ENCODE data around the gene CFAP107. TPM values are rescaled to one million over a fixed set of nuclear protein-coding genes. Genes with fewer than 3 reads are reported as not detected.

CFAP107 gene
- total and polyA plus RNA-seq, 2 experiments from 2014 or later = 0.07 TPM; not detected in 1

- no peak for TF ChIP-seq ZNF462 (CRISPR knock-in tag; IDR thresholded peaks at IDR 0.05)
These were observed 32.1 kb downstream of the CFAP107 start (continued) for GRCh38 chr1:12778061-12778460.

- Histone ChIP-seq H3K4me2 (no peak overlapping the region), H3K27ac (ENCODE audit: low read depth) (no peak overlapping the region), H3K4me3 (no peak overlapping the region), H4K20me1 (replicated peaks; ENCODE audit: insufficient read depth) (no peaks in the 10 kb centered on the region), H3F3A (replicated peaks; ENCODE audit: low read depth) (no peaks in the 10 kb centered on the region), H3K79me2 (replicated peaks; ENCODE audit: insufficient read depth) (no peaks in the 10 kb centered on the region), H3K27me3 (ENCODE audit: insufficient read depth) (no peaks in the 10 kb centered on the region), H3K36me3 (ENCODE audit: insufficient read depth) (no peaks in the 10 kb centered on the region), H3K9me2 (ENCODE audit: insufficient read depth) (no peaks in the 10 kb centered on the region), H2AFZ (no peak overlapping the region), H3K4me1 (ENCODE audit: insufficient read depth) (peaks cover 6% of the 10 kb centered on the region; the same call in 1 of the 2 replicates)
- ATAC-seq = no peak
- DNase-seq (ENCODE audit: low spot score) = no peak
- peaks cover 29% of the 10 kb centered on the region for H3K9me3 Mint-ChIP-seq
- peaks cover 2% of the 10 kb centered on the region for H3K27me3 Mint-ChIP-seq (ENCODE audit: insufficient read depth, low read depth, poor library complexity)
- H3K4me1 Mint-ChIP-seq = 0 out of 3 replicates have a peak, but pooled peaks cover 5% of the 10 kb centered on the region
- H3K4me3 Mint-ChIP-seq = no peak overlapping the region
- no peaks in the 10 kb centered on the region for H3K36me3 Mint-ChIP-seq (ENCODE audit: low read depth)
- H3K27ac Mint-ChIP-seq = no peak overlapping the region
- TF ChIP-seq STAT1 (IDR thresholded peaks at IDR 0.05; ENCODE audit: unreplicated experiment) (no peak), EZH2phosphoT487 (IDR thresholded peaks at IDR 0.05; ENCODE audit: unreplicated experiment) (no peak), NANOG (IDR thresholded peaks at IDR 0.05; ENCODE audit: borderline replicate concordance) (no peak), CTCF (conservative IDR thresholded peaks at IDR 0.05; ENCODE audit: low read depth in 2 of 2) (no peak), CREB1 (CRISPR knock-in tag; IDR thresholded peaks at IDR 0.05; ENCODE audit: low read depth) (no peak), ETS1 (IDR thresholded peaks at IDR 0.05) (no peak), REST (IDR thresholded peaks at IDR 0.05; ENCODE audit: unreplicated experiment) (no peak), ZNF114 (CRISPR knock-in tag; IDR thresholded peaks at IDR 0.05) (no peak)
These were observed 32.9 kb downstream of the CFAP107 start for GRCh38 chr1:12778907-12779306.
